ENCODE data around the gene CCDC92.
"Not testable (repeated sequence)": the region's sequence is repeated elsewhere in the genome, so short reads cannot be mapped to it uniquely, and the experiment has no call there.

CCDC92 gene

DNA sequence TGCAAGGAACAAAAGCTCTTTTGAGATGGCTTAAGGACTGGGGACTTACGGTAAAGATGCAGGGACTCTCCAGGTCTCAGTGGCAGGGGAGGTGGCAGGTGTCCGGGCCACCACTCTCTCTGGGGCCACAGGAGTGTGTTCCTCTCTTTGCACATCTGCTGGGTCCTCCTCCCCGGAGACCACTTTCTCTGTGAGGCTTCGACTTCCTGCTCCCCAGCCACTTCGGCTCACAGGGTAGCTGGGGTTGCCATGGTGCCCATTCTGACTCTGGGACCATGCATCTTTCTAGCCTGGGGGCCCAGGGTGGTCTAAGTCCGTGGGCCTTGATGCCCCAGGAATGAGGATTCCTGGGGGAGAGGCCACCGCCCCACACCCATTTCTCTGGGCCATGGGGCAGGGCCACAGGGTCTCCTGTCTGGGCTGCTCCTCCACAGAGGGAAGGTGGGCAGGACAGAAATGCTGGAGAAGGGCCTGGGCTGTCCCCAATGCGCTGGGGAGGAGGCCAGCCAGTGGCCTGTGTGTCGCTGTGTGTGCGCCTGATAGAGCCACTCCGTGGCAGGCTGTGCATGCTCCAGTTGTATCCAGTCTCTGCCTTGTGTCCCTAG is 38.5 kb downstream of the CCDC92 start:
- no peak for DNase-seq

DNA sequence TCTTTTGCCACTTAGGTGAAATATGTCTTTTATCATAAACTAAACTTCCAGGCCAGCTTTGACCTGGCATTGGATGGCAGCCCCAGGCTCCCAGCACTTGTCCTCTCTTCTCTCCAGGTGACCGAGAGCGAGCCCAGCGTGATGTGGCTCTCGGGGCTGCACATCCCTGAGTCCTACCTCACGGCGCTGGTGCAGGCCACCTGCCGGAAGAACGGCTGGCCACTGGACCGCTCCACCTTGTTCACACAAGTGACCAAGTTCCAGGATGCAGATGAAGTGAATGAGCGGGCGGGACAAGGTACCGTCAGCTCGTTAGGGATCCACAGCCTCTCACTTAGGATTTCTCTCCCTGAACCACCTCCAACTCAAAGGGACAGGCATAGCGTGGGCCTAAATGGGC is 39.4 kb downstream of the CCDC92 start:
- no peak for DNase-seq

DNA sequence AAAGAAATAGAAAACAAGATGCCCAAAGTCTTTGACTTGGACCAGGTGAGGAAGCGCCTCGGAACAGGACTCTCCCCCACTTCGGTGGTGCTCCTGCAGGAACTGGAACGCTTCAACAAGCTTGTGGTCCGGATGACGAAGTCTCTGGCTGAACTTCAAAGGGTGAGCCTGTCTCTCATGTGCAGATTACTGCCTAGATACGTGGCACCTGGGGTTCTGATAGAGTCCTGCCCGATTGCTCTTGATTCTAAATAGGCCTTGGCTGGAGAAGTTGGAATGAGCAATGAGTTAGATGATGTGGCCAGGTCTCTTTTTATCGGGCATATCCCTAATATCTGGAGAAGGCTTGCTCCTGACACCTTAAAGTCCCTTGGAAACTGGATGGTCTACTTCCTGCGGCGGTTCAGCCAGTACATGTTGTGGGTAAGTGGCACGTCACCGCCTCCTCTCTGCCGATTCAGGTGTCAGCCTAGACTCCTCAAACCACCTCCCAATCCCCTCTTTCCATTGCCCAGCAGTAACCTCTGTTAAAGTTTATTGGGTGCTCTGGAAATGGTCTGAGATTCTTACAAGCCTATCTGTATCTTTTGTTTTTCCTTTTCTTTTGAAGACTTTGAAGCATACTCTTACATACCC is 40.8 kb downstream of the CCDC92 start:
- DNase-seq, result no peak

DNA sequence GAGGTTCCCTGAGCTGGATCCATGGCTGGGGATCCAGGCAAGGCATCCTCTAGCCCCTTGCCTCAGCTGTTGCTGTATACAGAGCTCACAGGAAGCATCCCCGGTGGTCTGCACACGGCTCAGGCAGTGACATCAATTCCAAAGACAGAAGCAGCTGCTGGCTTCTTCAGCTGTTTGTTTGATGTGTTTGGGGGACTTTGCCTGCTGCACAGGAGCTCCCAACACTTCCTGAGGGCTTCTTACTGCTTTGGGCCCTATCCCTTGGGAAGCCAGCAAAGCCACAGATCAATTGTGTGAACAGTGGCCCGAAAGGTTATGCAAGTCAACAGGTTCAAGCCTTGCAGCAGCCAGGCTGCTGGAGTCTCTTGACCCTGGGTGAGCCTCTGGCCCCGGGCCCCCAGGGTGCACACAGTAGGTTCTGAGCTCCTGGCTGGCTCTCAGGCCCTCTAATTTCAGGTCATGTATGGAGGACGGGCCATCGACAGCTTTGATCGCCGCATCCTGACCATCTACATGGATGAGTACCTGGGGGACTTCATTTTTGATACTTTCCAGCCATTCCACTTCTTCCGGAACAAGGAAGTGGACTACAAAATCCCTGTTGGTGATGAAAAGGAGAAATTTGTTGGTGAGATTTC is 42.6 kb downstream of the CCDC92 start:
- DNase-seq, result no peak

DNA sequence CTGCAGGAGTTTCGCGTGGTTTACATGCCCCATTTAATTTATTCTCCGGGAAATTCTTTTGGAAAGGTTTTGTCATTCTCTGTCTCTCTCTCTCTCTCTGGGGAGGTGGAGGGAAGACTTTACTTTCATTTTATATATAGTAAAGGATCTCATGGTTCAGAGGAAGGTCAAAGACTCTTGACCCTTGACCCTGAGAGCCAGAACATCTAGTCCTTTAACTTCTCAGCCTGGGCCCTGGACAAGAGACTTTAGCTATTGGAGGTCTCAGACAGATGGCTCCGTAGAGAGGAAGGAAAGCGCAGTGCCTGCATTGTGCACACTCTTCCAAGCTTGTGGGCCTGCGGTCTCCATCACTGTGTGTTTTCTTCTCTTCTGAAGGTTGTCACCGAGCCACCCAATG is 43.7 kb downstream of the CCDC92 start:
- no peak for DNase-seq

DNA sequence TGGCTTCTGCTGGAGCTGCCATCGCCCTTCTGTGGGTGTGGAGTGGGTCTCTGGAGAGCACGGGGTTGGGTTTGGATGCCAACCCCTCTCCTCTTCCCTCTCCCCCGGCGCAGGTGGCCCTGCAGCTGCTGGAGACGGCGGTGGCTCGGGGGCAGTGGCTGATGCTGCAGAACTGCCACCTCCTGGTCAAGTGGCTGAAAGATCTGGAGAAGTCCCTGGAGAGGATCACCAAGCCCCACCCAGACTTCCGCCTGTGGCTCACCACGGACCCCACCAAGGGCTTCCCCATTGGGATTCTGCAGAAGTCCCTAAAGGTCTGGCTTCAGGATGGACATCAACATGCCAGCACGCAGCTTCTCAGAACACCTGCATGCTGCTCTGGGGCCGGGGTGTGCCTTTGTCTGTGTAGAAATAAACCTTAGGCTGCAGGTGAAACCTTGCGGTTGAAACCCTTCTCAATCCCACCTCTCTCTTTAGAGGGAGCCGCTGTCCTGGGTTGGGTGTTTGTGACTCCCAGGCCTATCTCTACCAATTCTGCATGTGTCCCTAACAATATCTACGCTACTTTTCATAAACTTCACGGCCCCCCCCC is 44.3 kb downstream of the CCDC92 start:
- DNase-seq, result peak; percentile 57

DNA sequence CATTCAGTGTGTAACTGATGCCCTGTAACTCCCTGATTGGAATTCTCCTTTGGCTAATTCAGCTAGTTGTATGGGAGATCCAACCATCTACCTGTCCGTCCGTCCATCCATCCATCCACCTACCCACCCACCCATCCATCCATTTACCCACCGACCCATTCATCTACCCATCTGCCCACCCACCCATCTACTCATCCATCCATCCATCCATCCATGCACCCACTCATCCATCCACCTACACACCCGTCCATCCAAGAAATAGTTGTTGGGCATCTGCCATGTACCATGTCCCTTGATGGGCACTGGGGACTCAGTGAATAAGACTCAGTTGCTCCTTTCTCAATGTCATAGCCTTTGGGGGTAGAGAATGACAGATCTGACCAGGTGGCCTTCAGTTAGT is 48.1 kb downstream of the CCDC92 start:
- no peak for DNase-seq

DNA sequence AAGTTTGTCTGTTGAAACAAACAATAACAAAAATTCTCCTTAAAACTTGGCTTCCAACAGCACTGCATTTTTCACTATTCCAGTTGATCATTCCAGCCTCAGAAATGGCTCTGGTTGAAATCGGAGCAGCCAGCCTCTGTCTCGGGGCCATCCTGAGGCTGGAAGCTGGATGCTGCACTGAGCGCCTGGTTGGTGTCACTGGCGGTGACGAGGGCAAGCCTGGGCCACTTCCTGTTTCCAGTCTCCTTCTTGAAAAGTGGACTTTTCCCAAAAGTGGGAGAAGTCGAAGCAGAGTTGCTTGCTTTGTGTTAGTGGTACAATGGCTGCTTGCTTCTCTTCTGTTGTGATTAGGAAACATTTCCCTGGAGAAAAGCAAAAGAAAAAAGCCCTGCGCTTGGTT is 48.7 kb downstream of the CCDC92 start:
- no peak for DNase-seq

DNA sequence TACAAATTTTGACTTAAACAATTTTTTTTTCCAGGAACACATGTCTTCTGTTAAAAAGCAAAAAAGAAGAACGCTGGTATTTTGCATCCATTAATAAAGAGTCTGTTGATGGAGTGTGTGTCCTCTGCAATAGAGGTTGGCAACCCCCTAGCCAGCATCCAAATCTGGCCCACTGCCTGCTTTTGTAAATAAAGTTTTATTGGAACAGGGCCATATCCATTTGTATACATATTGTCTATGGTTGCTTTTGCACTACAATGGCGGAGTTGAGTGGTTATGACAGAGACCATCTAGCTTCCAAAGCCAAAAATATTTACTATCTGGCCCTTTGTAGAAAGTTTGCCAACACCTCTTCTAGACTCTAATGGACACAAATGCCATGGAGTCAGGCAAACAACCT is 49.6 kb downstream of the CCDC92 start:
- DNase-seq, result no peak

DNA sequence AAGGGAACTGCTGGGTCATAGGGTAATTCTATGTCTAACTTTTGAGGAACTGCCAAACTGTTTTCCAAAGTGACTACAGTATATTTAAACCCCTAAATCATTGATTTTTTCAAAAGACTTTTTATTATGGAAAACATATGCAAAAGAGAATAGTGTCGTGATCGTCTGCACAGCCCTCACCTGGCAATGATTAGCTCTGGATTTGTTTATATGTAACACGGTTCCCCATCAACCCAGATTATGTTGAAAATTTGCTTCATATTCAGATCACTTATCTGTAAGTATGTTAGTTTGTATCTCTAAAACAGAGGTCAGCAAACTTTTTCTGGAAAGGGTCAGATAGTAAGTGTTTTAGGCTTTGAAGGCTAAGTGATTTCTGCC is 52.7 kb downstream of the CCDC92 start:
- no peak for DNase-seq

DNA sequence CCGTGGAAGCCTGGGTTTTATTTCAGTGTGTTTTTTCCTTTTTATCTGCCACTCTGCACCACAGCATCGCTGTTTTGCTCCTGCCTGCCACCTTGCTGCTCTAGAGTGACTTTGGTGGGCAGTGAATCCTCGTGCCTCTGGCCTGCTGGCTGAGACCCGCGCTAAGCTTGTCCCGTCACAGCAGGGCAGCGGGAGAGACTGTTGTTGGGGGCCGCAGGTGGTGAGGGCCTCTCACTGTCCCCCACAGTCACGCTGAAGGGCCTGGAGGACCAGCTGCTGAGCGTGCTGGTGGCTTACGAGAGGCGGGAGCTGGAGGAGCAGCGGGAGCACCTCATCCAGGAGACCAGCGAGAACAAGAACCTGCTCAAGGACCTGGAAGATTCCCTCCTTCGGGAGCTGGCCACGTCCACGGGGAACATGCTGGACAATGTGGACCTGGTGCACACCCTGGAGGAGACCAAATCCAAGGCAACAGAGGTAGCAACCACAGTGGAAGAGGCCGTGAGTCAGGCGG is 55.2 kb downstream of the CCDC92 start:
- no peak for DNase-seq

DNA sequence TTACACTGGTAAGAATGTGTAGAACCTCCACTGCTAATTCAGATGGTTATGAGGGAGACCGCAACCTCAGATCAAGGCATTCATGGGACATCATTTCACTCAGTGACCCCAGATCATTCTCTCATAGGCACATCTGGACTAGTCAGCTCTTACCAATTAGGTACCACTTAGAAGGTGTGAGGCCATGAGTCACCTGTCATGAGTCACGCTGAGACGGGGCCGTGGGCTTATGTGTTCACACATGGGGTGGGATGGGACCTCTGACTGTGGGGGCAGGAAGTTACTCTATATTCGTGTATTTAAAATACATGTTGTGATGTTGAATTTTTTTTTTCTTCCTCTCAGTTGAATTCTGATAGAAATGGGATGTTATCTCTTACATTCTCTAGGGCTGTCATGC is 55.9 kb downstream of the CCDC92 start:
- no peak for DNase-seq

DNA sequence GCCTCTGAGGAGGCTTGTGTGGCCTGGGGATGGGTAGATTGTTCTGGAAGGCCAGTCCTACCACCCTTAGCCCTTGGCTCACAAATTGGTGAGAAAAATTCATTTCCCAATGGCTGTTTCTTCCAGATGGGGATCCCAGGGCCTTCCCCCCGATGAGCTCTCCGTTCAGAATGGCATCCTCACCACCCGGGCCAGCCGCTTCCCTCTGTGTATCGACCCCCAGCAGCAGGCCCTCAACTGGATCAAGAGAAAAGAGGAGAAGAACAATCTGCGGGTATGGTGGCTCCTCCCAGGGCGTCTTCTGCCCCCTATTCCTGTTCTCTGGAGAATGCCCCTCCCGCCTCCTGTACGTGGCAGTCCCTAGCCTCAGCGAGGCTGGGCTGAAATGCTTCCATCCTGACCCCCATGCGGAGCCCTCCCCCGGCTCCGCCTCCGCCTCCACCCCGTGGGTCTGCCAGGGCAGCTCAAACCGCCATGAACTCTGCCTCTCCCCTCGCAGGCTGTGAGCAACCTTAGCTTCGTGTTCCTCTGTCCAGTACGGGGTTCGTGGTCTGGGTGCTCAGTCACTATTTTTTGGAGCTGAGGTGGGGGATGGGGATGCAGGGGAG is 57.8 kb downstream of the CCDC92 start:
- DNase-seq, result no peak

DNA sequence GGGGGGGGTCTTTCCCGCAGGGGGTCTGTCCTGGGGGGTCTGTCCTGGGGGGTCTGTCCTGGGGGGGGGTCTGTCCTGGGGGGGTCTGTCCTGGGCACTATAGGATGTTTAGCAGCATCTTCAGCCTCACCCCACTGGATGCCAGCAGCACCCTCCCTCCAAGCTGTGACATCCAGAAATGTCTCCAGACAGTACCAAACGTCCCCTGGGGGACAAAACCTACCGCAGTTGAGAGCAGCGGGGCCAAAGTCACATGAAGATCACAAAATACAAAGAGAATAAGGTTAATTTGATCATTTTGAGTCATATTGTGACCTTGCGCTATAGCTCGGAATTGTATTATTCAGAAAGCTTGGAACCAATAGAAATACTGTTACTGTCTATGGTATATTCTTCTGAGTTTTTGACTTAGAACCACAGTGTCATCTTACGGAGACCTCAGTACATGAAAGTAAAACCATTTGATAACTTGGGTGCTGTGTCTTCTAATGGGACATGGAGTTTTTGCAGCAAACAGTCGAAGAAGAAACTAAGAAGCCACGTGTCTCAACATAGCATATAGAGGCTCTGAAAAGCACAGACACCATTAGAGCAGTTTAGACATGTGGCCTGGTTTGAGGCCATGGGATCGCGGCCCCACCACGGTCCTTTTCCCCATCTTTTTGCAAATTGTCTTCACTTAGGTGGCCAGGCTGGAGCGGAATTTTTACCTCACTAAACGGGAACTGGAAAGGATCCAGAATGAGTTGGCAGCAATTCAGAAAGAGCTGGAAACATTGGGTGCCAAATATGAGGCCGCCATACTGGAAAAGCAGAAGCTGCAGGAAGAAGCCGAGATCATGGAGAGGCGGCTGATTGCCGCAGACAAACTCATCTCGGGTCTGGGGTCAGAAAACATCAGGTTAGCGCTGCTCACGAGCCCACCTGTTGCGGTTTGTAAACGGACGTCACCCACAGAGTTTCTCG is 59.9 kb downstream of the CCDC92 start:
- DNase-seq, result peak; percentile 49

DNA sequence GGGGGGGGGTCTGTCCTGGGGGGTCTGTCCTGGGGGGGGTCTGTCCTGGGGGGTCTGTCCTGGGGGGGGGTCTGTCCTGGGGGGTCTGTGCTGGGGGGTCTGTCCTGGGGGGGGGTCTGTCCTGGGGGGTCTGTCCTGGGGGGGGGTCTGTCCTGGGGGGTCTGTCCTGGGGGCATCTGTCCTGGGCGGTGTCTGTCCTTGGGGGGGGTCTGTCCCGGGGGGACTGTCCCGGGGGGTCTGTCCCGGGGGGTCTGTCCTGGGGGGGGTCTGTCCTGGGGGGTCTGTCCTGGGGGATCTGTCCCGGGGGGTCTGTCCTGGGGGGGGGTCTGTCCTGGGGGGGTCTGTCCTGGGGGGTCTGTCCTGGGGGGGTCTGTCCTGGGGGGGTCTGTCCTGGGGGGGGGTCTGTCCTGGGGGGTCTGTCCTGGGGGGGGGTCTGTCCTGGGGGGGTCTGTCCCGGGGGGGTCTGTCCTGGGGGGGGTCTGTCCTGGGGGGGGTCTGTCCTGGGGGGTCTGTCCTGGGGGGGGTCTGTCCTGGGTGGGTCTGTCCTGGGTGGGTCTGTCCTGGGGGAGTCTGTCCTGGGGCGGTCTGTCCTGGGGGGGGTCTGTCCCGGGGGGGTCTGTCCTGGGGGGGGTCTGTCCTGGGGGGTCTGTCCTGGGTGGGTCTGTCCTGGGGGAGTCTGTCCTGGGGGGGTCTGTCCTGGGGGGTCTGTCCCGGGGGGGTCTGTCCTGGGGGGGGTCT is 60.8 kb downstream of the CCDC92 start:
- not testable (repeated sequence) for DNase-seq

DNA sequence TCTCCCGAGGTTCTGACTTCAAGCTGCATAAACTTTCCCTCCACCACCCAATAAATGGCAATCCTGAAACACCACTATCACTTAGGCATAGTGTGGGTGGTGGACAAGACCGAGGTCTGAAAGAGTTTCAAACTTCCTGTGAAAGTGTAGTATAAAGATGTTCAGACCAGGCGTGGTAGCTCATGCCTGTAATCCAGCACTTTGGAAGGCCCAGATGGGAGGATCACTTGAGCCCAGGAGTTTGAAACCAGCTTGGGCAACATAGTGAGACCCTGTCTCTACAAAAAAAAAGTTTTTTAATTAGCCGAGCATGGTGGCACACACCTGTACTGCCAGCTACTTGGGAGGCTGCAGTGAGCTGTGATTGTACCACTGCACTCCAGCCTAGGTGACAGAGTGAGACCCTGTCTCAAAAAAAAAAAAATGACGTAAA is 61.9 kb downstream of the CCDC92 start:
- no peak for DNase-seq

DNA sequence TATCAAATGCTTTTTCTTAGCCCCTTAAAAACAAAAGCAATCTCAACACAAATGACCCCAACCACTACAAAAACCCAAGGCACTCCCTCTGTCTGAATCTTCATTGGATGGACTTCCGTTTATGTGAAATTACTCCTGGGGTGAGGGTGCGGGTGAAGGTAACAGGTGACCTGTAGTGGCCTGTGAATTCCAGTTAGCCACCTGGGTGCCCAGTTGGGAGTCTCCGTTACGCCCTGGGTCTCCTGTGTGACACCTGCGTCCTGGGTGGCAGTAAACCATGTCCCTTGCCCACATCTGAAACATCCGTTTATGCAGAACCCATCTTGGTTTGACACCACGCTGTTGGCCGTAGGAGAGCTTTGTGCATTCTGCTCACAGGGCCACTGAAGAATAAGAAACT is 62.6 kb downstream of the CCDC92 start:
- DNase-seq, result no peak

DNA sequence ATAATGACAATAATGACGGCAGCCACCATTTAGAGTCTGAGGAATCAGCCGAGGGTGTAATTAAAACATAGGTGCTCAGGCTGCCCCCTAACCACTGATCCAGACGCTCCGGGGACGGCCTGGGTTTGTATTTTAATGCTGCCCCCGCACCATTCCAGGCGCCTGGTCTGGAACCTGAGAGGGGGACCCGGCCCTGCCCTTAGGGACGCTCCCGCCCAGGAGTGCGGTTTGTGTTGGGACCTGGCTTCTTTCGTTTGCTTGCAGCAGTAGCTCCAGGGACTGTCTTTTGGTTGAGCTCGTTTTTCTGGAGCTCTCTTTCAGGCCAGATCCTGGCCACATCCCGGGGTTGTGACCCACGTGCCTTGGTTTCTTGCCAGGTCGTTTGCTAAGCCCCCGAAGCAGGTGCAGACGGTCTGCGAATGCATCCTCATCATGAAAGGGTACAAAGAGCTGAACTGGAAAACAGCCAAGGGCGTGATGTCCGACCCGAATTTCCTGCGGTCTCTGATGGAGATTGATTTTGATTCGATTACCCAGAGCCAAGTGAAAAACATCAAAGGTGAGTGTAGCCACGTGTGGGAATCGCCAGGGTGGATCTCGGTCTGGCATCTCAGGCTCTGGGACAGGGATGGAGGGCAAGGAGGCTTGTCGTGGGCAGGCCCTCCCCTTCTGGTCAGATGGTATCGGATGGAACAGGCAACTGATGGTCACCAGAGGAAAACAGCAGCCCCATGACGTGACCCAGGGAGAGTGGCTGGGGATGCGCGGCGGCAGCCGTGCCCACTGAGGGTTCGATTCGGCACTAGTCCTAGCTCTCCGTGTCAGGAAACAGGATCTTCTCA is 63.5 kb downstream of the CCDC92 start:
- peak; percentile 71 for DNase-seq

DNA sequence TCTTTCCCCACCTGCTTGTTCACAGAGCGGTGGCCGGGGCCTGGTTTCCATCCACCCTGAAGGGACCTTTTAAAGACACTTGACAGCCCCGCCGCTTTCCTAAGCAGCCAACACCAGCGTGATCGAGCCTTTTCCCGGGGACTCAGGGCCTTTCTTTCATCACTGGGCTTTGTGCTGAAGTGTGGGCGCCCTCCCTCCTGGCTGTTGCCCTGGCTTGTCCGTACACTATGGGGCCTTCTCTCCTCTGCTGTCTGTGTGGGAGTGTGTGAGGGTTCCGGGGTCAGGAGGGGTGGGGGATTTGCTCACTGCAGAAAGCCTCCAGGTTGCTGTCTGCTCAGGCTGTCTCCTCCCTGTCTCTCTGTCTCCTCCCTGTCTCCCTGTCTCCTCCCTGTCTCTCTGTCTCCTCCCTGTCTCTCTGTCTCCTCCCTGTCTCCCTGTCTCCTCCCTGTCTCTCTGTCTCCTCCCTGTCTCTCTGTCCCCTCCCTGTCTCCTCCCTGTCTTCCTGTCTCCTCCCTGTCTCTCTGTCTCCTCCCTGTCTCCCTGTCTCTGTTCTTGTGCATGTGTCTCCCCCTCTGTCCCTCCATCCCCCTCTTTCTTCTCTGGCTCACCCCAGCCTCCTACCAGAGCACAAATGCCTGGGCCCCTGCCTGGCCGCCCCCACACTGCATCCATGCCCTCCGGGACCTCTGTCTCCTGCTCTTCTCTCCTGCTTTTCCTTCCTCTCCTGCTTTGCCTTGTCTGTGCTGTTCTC is 64.7 kb downstream of the CCDC92 start:
- no peak for DNase-seq
